ENCODE measurements around the gene NTF4. TPM values are rescaled to one million over a fixed set of nuclear protein-coding genes. Genes with fewer than 3 reads are reported as not detected.

The NTF4 gene
- total and polyA plus RNA-seq, 2 of the 8 experiments (the other 6 are each of a cell fraction or from before 2014, with no cell fraction given), result 3.1 to 6.5 TPM

DNA sequence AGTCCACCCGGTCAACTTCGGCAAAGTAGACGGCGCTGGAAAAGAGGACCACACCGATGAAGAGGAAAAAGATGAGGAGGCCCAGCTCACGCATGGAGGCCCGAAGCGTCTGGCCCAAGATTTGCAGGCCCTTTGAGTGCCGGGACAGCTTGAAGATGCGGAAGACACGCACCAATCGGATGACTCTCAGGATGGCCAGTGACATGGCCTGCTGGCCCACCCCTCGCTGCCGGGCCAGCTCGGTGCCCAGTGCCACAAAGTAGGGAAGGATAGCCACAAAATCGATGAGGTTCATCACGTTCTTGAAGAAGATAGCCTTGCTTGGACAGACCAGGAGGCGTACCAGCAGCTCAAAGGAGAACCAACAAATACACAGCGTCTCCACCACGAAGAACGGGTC is 5.8 kb upstream of the NTF4 start:
- Histone ChIP-seq H4K91ac (replicated peaks; ENCODE audit: insufficient read length, low read length) (no peak overlapping the region), H3K36me3 (ENCODE audit: control insufficient read depth in 2 of 4, insufficient read depth in 4 of 4, low read length in 3 of 4) (peaks cover 0 to 4% (median 0%) of the 10 kb centered on the region in 4 experiments; a peak in 1 of 8 replicates), H4K5ac (ENCODE audit: insufficient read length, low read depth, low read length) (no peak overlapping the region), H3K9me3 (ENCODE audit: insufficient read depth in 2 of 2, low read depth in 1 of 2, low read length in 1 of 2) (peaks cover 0 to 5% of the 10 kb centered on the region in 2 experiments; a peak in 1 of 4 replicates), H3K14ac (ENCODE audit: insufficient read length) (no peak overlapping the region), H2AK5ac (ENCODE audit: low read depth, low read length) (no peak overlapping the region), H2BK5ac (ENCODE audit: low read depth, low read length) (no peak overlapping the region), H2AFZ (ENCODE audit: low read length) (no peak overlapping the region), H4K20me1 (replicated peaks in 1 of 2; ENCODE audit: control insufficient read depth in 1 of 2, insufficient read depth in 2 of 2, low read length in 2 of 2) (no peaks in the 10 kb centered on the region), H3K23me2 (ENCODE audit: low read depth, low read length) (peaks cover 4% of the 10 kb centered on the region), H3K4me1 (replicated peaks in 1 of 4; ENCODE audit: control insufficient read depth in 3 of 4, insufficient read depth in 4 of 4, low read length in 3 of 4) (peaks cover 0 to 10% (median 7%) of the 10 kb centered on the region in 4 experiments; a peak in 6 of 7 replicates), H2BK12ac (ENCODE audit: low read depth, low read length) (no peak overlapping the region), H3K9ac (replicated peaks in 1 of 4; ENCODE audit: extremely low read depth in 1 of 4, low read depth in 3 of 4, low read length in 3 of 4) (no peak overlapping the region), H2BK20ac (ENCODE audit: low read length) (no peak overlapping the region), H3K79me1 (ENCODE audit: low read depth, low read length) (no peaks in the 10 kb centered on the region), H3K4me2 (ENCODE audit: insufficient read depth in 1 of 2, low read depth in 2 of 2, low read length in 2 of 2) (no peak overlapping the region), H2BK120ac (replicated peaks; ENCODE audit: low read depth, low read length) (no peak overlapping the region), H3K23ac (ENCODE audit: insufficient read length) (no peak overlapping the region), H3K27me3 (replicated peaks in 1 of 4; ENCODE audit: control insufficient read depth in 3 of 4, extremely low read depth in 1 of 4, insufficient read depth in 3 of 4, low read length in 3 of 4) (peaks cover 26 to 78% (median 68%) of the 10 kb centered on the region in 4 experiments), H4K8ac (ENCODE audit: extremely low read depth, insufficient read depth, low read length) (no peak overlapping the region; the same call in 1 of the 2 replicates), H3K4me3 (ENCODE audit: extremely low read depth in 1 of 4, insufficient read depth in 2 of 4, low read depth in 3 of 4, low read length in 4 of 4) (no peak overlapping the region), H3K4ac (replicated peaks; ENCODE audit: insufficient read length, low read depth, low read length) (no peak overlapping the region), H3K18ac (ENCODE audit: extremely low read depth, low read length) (no peak overlapping the region), H2BK15ac (ENCODE audit: low read length) (no peak overlapping the region), H3K27ac (ENCODE audit: low read depth, low read length) (no peak overlapping the region), H3K79me2 (ENCODE audit: control insufficient read depth in 1 of 2, insufficient read depth in 2 of 2, low read length in 2 of 2) (no peaks in the 10 kb centered on the region), H3K56ac (replicated peaks; ENCODE audit: insufficient read length, low read depth, low read length) (no peak overlapping the region)
- DNase-seq (ENCODE audit: low read depth in 1 of 2, low spot score in 2 of 2), result no peak
- POLR2A ChIA-PET (ENCODE audit: partially characterized antibody), result interaction anchor here (0.6 to 1.4 kb wide), 3 partner anchors 12 to 198 kb away, joined by 3 to 4 read pairs (median 3); partner anchors contain the start of gene PPP1R15A
- WGBS, 2 experiments (ENCODE audit: extremely low coverage in 1 of 2, insufficient coverage in 1 of 2, insufficient read length in 1 of 2, insufficient replicate concordance in 2 of 2, low coverage in 1 of 2, low lambda C conversion rate in 2 of 2, missing lambda C conversion rate in 1 of 2), result 93% methylated on average over 21 of the region's 21 CpGs; no CpG with 5 or more reads in 1 of the 2 experiments
- FAIRE-seq, result no peak
- CTCF ChIA-PET (ENCODE audit: partially characterized antibody), result interaction anchor here (0.5 to 2.2 kb wide), 8 partner anchors 12 to 228 kb away, joined by 3 to 11 read pairs (median 4); partner anchors contain the start of genes CGB2, CGB7 and GYS1
- TF ChIP-seq SAP30 (IDR thresholded peaks at IDR 0.05; ENCODE audit: insufficient read depth, insufficient replicate concordance, low read length) (no peak), NRF1 (IDR thresholded peaks at IDR 0.05; ENCODE audit: low read depth, low read length) (no peak), KDM5A (IDR thresholded peaks at IDR 0.05; ENCODE audit: low read length) (no peak), TCF12 (IDR thresholded peaks at IDR 0.05; ENCODE audit: low read depth, low read length) (no peak)

Measured in H1 (cell line).